ENCODE data around the gene FAM120A.

The FAM120A gene

GRCh38 chr9:93467462-93467861, 16.0 kb downstream of the FAM120A start:
- H3K36me3 ChIP-seq (ENCODE audit: insufficient read depth): no peaks in the 10 kb centered on the region; the same call in 1 of the 2 replicates
- H3K79me2 ChIP-seq (ENCODE audit: insufficient read depth, low read depth): peaks cover 100% of the 10 kb centered on the region
- no peak overlapping the region for H3K4me2 ChIP-seq
- H3K27ac ChIP-seq: no peak overlapping the region
- peaks cover 22% of the 10 kb centered on the region for H4K20me1 ChIP-seq (ENCODE audit: insufficient read depth)
- H2AFZ ChIP-seq (ENCODE audit: low read depth): no peak overlapping the region
- H3K4me1 ChIP-seq (ENCODE audit: low read depth, poor library complexity, severe bottlenecking): peaks cover 65% of the 10 kb centered on the region
- no peaks in the 10 kb centered on the region for H3K27me3 ChIP-seq (ENCODE audit: insufficient read depth, low read depth)
- H3K9ac ChIP-seq: no peak overlapping the region
- H3K4me3 ChIP-seq (IDR thresholded peaks at IDR 0.05; ENCODE audit: insufficient read depth, low read depth, low read length): no peak overlapping the region
- TF ChIP-seq CTCF (conservative IDR thresholded peaks at IDR 0.05; ENCODE audit: low read depth, low read length): no peak

- peaks cover 54% of the 10 kb centered on the region for H3K4me1 ChIP-seq (ENCODE audit: low read depth, poor library complexity, severe bottlenecking)
- no peak overlapping the region; the same call in 1 of the 2 replicates for H3K4me2 ChIP-seq
- no peak overlapping the region for H3K4me3 ChIP-seq (IDR thresholded peaks at IDR 0.05; ENCODE audit: insufficient read depth, low read depth, low read length)
- peaks cover 91% of the 10 kb centered on the region for H3K79me2 ChIP-seq (ENCODE audit: insufficient read depth, low read depth)
- no peak overlapping the region for H3K9ac ChIP-seq
- no peaks in the 10 kb centered on the region; the same call in 1 of the 2 replicates for H3K36me3 ChIP-seq (ENCODE audit: insufficient read depth)
- TF ChIP-seq CTCF (conservative IDR thresholded peaks at IDR 0.05; ENCODE audit: low read depth, low read length): no peak
- H4K20me1 ChIP-seq (ENCODE audit: insufficient read depth): peaks cover 14% of the 10 kb centered on the region
- H3K27ac ChIP-seq: no peak overlapping the region
- H2AFZ ChIP-seq (ENCODE audit: low read depth): no peak overlapping the region
- no peaks in the 10 kb centered on the region for H3K27me3 ChIP-seq (ENCODE audit: insufficient read depth, low read depth)
Measured at GRCh38 chr9:93468763-93469456, 17.4 kb downstream of the FAM120A start.

- no peak for TF ChIP-seq CTCF (conservative IDR thresholded peaks at IDR 0.05; ENCODE audit: low read depth, low read length)
- peaks cover 7% of the 10 kb centered on the region for H4K20me1 ChIP-seq (ENCODE audit: insufficient read depth)
- peaks cover 90% of the 10 kb centered on the region for H3K79me2 ChIP-seq (ENCODE audit: insufficient read depth, low read depth)
- H3K4me2 ChIP-seq: no peak overlapping the region
- H3K27me3 ChIP-seq (ENCODE audit: insufficient read depth, low read depth): no peaks in the 10 kb centered on the region
- no peak overlapping the region for H3K27ac ChIP-seq
- H3K9ac ChIP-seq: no peak overlapping the region
- H2AFZ ChIP-seq (ENCODE audit: low read depth): no peak overlapping the region
- H3K36me3 ChIP-seq (ENCODE audit: insufficient read depth): no peaks in the 10 kb centered on the region; the same call in 1 of the 2 replicates
- peaks cover 46% of the 10 kb centered on the region for H3K4me1 ChIP-seq (ENCODE audit: low read depth, poor library complexity, severe bottlenecking)
- no peak overlapping the region for H3K4me3 ChIP-seq (IDR thresholded peaks at IDR 0.05; ENCODE audit: insufficient read depth, low read depth, low read length)
Measured at GRCh38 chr9:93470391-93470790, 18.9 kb downstream of the FAM120A start.

GRCh38 chr9:93471124-93471523, 19.6 kb downstream of the FAM120A start:
- H3K36me3 ChIP-seq (ENCODE audit: insufficient read depth): no peaks in the 10 kb centered on the region; the same call in 1 of the 2 replicates
- no peak for TF ChIP-seq CTCF (conservative IDR thresholded peaks at IDR 0.05; ENCODE audit: low read depth, low read length)
- H4K20me1 ChIP-seq (ENCODE audit: insufficient read depth): peaks cover 7% of the 10 kb centered on the region

More at GRCh38 chr9:93471124-93471523, 19.6 kb downstream of the FAM120A start:
- H3K79me2 ChIP-seq (ENCODE audit: insufficient read depth, low read depth): peaks cover 90% of the 10 kb centered on the region
- no peak overlapping the region for H3K4me3 ChIP-seq (IDR thresholded peaks at IDR 0.05; ENCODE audit: insufficient read depth, low read depth, low read length)
- peaks cover 48% of the 10 kb centered on the region for H3K4me1 ChIP-seq (ENCODE audit: low read depth, poor library complexity, severe bottlenecking)
- no peak overlapping the region for H2AFZ ChIP-seq (ENCODE audit: low read depth)
- no peak overlapping the region for H3K27ac ChIP-seq
- no peak overlapping the region for H3K4me2 ChIP-seq
- no peak overlapping the region for H3K9ac ChIP-seq
- no peaks in the 10 kb centered on the region for H3K27me3 ChIP-seq (ENCODE audit: insufficient read depth, low read depth)

All from KMS-11 (cell line).